Stimulated activated CD4-positive, alpha-beta T cell treated with anti-CD3 and anti-CD28 coated beads, Interleukin-15, amount 100 ng/mL, for 48 hours (primary cell): ENCODE results near the gene YAF2.
A peak's percentile ranks its signal among the peaks of the same experiment; 100 is the strongest.

Source experiments
- DNase-seq, 2 donors: peaks; one replicate each; pipeline ENCODE4 v3.0.0-alpha.2; 2020; ENCODE audit warnings: low read depth in 2 of 2

Gene YAF2

DNA sequence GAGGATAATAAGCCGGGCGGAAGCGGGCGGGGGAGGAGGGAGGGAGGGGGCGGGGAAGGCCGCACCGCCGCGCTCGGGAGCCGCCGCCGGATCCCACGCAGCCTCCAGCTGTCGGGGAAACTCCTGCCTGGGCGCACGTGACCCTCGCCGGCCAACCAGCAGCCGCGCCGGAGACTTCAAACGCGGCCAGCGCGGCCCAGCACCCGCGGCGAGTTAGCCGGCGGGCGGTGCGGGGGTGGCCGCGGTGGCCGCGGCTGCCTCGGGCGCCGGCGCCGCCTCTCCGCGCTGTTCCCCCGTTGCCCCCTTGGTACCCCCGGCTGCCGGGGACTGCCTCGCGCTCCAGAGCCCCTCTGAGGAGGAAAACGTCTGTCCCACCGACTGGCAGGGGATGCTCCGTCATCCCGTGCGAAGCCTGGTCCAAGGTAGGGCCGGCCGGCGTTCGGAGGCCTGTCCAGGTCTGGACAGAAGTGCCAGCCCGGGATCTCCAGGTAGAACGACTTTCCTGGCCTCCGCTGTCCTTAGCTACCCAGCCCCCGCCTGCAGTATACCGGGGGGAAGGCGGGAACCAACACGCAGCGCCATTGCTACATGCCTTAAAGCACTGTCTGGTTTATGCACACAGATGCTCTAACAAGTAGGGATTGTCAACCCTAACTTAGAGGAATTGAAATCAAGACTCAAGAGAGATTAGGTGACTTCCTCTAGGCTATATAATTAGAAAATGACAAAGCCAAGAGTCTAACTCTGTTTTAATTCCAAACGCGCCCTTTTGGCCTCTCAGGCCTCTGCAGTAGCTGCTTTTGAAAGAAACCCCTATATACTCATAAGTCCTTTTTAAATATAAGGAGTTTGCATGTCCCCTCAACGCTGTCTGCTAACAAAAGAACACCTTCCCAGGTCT lies at the start of gene YAF2:
TSS of gene YAF2 (minus strand) at position 9 of the 901 bp plus-strand sequence. CDS start 68 bp downstream, outside the sequence.
- peak; percentile 74 to 80 for DNase-seq

- DNase-seq = no peak
Measured at GRCh38 chr12:42286741-42287140, 48.7 kb upstream of the YAF2 start.

DNA sequence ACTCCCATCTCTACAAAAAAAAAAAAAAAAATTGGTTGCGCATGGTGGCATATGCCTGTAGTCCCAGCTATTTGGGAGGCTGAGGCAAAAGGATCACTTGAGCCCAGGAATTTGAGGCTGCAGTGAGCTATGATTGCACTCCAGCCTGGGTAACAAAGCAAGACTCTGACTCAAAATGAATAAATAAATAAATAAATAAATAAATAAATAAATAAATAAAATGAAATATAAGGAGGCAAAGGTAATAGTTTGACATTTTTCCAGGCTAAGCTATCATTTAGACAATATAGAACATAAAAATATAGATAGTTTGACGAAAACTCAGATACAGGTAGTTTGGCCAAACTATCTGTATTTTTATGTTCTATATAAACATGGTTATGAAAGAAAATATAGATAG lies 47.4 kb upstream of the YAF2 start:
- no peak for DNase-seq

GRCh38 chr12:42284876-42285275 lies 46.8 kb upstream of the YAF2 start:
- no peak for DNase-seq

DNA sequence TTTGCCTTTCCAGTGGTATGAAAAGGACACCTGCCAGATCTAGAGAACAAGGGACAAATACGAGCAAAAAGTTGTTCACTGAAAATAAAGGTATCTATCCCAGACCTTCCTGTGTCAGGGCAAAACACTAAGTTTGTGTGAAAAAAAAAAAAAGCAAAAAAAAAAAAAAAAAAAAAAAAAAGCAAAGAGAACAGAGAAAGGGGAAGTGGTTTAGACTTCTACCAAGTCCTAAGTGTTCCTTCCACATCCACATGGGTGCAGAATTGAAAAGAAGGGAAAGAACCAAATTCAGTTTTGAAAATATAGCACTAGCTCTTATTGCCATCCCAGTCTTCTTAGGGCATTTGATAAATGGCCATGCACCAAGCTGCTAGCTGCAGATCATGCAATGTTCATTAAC lies 46.1 kb upstream of the YAF2 start:
- DNase-seq = no peak

DNA sequence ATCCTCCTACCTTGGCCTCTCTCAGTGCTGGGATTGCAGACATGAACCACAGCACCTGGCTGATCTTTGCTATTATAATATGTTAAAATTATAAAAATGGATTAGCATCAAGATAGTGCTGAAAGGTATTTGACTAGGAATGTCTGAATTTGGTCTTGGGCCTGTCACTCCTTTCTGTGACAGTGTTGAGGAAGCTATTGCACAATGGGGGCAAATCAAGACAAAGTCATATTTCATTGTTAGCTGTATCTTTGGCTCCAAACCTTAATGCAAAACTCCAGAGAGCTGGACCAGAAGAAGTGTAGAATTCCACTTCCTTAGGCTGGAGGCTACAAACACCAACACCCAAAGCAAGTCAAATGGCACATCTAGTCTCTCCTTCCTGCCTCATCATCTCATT lies 45.7 kb upstream of the YAF2 start:
- DNase-seq = no peak

GRCh38 chr12:42282294-42282693 lies 44.2 kb upstream of the YAF2 start:
- DNase-seq = no peak

DNA sequence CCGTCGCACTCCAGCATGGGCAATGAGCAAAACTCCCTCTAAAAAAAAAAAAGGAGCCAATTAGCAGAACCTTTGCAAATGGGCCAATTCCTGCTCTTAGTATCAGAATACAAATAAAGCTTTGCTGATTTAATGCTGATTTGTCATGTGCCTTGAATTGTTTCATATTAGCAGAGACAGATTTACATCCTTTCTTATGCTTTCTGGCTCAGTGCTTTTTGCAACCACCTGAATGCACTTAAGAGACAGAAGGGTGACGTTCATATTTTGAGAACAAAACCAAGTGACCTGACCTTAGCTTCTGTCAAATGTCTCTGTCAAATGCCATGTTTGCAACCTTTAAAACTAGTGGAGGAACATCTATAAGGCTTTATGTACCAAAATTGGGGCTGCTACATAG lies 43.8 kb upstream of the YAF2 start:
- no peak for DNase-seq

DNA sequence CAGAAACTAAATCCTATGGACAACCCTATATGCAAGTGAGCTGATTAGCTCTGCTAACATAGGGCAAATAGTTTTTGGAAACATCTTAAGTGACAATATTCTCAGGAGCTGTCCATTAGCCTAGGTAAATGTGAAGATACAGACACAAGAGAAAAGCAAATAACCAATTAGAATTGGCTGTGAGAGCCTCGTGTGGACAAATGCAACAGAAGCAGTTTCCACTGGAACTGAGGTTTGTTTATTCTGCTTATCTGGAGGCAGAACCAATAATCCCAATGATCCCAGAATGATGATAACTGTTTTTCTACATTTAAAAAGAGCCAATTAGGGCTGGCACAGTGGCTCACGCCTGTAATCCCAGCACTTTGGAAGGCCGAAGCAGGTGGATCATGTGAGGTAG lies 43.2 kb upstream of the YAF2 start:
- no peak for DNase-seq

GRCh38 chr12:42278128-42278510 lies 40.1 kb upstream of the YAF2 start:
- DNase-seq = no peak

GRCh38 chr12:42277396-42278127 lies 39.5 kb upstream of the YAF2 start:
- DNase-seq = no peak

GRCh38 chr12:42275499-42275898 lies 37.5 kb upstream of the YAF2 start:
- DNase-seq = no peak

DNA sequence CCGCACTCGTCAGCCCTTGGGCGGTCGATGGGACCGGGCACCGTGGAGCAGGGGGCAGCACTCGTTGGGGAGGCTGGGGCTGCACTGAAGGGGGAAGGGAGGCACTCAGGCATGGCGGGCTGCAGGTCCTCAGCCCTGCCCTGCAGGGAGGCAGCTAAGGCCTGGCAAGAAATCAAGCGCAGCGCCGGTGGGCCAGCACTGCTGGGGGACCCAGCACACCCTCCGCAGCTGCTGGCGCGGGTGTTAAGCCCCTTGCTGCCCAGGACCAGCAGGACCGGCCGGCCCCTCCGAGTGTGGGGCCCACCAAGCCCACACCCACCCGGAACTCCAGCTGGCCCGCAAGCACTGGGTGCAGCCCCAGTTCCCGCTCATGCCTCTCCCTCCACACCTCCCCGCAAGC lies 35.7 kb upstream of the YAF2 start:
- no peak for DNase-seq

GRCh38 chr12:42270596-42270995 lies 32.5 kb upstream of the YAF2 start:
- DNase-seq = no peak

DNA sequence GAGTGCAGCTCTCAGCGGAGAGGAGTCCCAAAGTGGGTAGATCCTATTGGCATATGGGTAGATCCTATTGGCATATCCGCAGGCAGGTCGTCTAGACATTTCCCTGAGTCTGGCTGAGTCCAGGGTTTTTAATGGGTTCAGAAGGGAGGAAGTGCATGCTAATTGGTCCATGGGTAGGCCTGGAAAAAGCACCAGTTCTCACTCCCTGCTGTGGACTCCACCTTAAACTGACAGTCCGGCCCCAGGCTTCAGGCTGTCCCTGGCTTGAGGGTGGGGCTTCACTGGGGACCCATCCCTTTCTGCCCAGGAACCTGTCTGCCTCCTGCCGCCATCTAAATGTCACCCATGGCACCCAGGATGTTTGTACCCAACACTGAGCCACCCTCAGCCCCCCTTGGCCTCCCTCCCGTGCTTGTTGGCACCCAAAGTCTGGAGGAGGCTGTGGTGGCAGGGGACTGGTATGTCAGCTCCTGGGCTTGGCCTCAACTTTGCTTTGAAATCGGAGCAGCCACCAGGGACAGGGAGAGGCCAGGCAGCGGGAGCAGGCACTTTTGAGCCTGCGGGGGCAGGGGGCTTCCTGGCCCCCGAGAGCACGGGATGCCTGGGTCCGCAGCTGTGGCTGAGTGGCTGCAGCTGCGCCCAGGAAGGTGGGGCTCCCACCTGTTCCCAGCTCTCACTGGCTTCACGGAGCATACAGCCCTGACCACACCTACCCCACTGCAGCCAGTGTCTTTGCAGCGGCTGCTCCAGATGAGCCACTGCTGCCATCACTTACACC lies 29.6 kb upstream of the YAF2 start:
- DNase-seq = no peak

DNA sequence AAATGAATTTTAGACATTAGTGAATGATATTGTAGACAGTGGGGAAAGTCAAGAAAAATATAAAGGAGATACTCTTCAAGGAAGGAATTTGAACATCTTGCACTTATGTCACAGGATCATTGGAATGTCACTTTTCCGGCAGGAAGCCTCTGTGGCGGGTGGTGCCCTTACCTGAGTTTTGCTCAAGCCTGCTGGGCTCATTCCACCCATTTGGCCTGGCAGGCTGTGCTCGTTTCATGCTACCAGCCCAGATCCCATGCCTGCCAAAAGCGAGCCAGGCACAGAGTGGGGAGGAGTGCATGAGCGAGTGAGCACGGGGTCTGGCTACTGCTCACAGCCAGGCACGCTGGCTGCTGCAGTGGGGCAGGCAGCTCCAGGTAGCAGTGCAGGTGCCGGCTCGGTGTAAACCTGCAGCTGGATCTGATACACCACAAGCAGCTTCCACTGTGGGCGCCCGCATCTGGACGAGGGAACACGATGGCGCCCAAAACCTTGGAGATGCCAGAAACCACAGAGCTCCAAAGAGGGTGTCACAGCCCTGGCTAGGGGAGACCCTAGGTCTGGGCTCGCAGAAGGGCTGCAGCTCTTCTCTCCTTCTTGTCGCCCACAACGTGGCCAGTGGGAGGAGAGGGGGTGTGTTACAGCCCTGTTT lies 28.7 kb upstream of the YAF2 start:
- no peak for DNase-seq

GRCh38 chr12:42262271-42262670 lies 24.2 kb upstream of the YAF2 start:
- DNase-seq = no peak

DNA sequence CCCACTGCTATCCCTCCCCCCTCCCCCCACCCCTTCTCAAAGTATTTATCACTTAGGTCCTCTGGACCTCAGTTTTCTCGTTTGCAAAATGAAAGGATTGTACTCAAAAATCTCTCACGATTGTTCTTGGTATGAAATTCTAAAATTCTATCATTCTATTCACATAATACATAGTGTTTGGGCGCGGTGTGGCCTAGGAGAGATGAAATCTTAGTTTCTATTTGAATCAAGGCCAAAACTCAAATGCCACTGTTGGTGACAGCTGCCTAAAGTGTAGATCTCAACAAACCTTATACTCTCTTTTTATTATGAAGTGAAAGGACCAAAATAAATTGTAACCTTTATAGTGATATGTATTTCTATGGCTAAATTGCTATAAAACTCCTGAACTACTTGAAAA lies 23.7 kb upstream of the YAF2 start:
- no peak for DNase-seq

- no peak for DNase-seq
Measured at GRCh38 chr12:42260518-42260917, 22.5 kb upstream of the YAF2 start.

DNA sequence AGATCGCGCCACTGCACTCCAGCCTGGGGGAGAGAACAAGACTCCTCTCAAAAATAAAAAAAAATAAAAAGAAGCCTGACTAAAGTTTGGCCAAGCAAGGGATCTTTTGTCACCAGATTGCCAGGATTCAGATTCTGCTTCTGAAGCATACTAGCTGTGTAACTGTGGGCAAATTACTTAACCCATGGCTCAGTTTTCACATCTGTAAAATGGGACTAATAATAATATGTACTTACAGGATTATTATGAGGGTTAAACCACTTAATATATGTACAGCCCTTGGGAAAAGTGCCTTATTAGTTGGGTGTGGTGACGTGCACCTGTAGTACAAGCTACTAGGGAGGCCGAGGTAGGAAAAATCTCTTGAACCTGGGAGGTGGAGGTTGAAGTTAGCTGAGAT lies 21.7 kb upstream of the YAF2 start:
- DNase-seq = no peak

- no peak for DNase-seq
Measured at GRCh38 chr12:42255866-42256261, 17.8 kb upstream of the YAF2 start.
